ENCODE results near the gene STK32B. TPM values are rescaled to one million over a fixed set of nuclear protein-coding genes. Genes with fewer than 3 reads are reported as not detected.

The STK32B gene
- total and polyA plus RNA-seq, 9 of the 15 experiments (the other 6 are each of a cell fraction or from before 2014, with no cell fraction given), result 0.03 to 0.20 (median 0.07) TPM; not detected in 2

GRCh38 chr4:5510504-5510903, 459.2 kb downstream of the STK32B start:
- no TSS peak for BruUV-seq (replicated peaks)
- no peak overlapping the region for H3K9ac ChIP-seq (ENCODE audit: insufficient read depth in 1 of 2, low read depth in 2 of 2, low read length in 2 of 2)
- WGBS (ENCODE audit: insufficient coverage, low coverage, missing lambda C conversion rate), result 0% methylated on average over 2 of the region's 2 CpGs
- ATAC-seq (no peak), FAIRE-seq (no peak), DNase-seq (ENCODE audit: extremely low read depth in 1 of 4, low spot score in 3 of 4) (no peak)
- no peak for TF ChIP-seq GTF2F1 (IDR thresholded peaks at IDR 0.05; ENCODE audit: low read depth, low read length)
- TF ChIP-seq ZNF699 (CRISPR knock-in tag; IDR thresholded peaks at IDR 0.05; ENCODE audit: insufficient replicate concordance), result no peak
- no peak for TF ChIP-seq HMG20A (CRISPR knock-in tag; conservative IDR thresholded peaks at IDR 0.05)
- no peak for TF ChIP-seq MEF2A (IDR thresholded peaks at IDR 0.05; ENCODE audit: control insufficient read depth, low read depth, low read length)
- no peak for TF ChIP-seq MYBL2 (IDR thresholded peaks at IDR 0.05; ENCODE audit: low read depth)
- TF ChIP-seq MYBL2 (CRISPR knock-in tag; IDR thresholded peaks at IDR 0.05; ENCODE audit: borderline replicate concordance), result no peak
- no peak for TF ChIP-seq MTA1 (IDR thresholded peaks at IDR 0.05; ENCODE audit: borderline replicate concordance)
- no peak for TF ChIP-seq BRD4 (IDR thresholded peaks at IDR 0.05)
- no peak for TF ChIP-seq CCNT2 (IDR thresholded peaks at IDR 0.05; ENCODE audit: borderline replicate concordance, extremely low read depth, insufficient read length, low read depth, low read length)
- TF ChIP-seq HNRNPH1 (optimal IDR thresholded peaks at IDR 0.05; ENCODE audit: low read depth, low read length), result no peak
- no peak for TF ChIP-seq ZNF316 (IDR thresholded peaks at IDR 0.05)
- H3K27ac ChIP-seq (ENCODE audit: extremely low read depth, low read depth, low read length), result no peak overlapping the region
- POLR2A ChIA-PET, result no interaction called here
- H2AFZ ChIP-seq (ENCODE audit: low read depth, low read length), result no peak overlapping the region
- no peak overlapping the region for H3K4me3 ChIP-seq
- intact Hi-C loops (cut with micrococcal nuclease), result no loop called here
- CTCF ChIA-PET (ENCODE audit: low intra/inter-chr PET ratio), result no interaction called here
- no peaks in the 10 kb centered on the region for H3K79me2 ChIP-seq (ENCODE audit: control insufficient read depth, insufficient read depth, low read length)
- H3K4me1 ChIP-seq (replicated peaks in 1 of 2; ENCODE audit: control insufficient read depth in 2 of 2, insufficient read depth in 2 of 2, low read length in 2 of 2), result no peaks in the 10 kb centered on the region
- H3K4me2 ChIP-seq (ENCODE audit: insufficient read depth, low read length), result no peak overlapping the region
- no peaks in the 10 kb centered on the region for H4K20me1 ChIP-seq (replicated peaks; ENCODE audit: control insufficient read depth, insufficient read depth, low read length)
- H3K27me3 ChIP-seq (ENCODE audit: control insufficient read depth in 2 of 2, insufficient read depth in 2 of 2, low read length in 2 of 2), result no peaks in the 10 kb centered on the region
- no peaks in the 10 kb centered on the region for H3K9me3 ChIP-seq (replicated peaks; ENCODE audit: control insufficient read depth, insufficient read depth, low read depth, low read length)
- in situ Hi-C loops (cut with MboI), result no loop called here
- H3K9me1 ChIP-seq (ENCODE audit: control insufficient read depth, insufficient read depth, low read length), result no peaks in the 10 kb centered on the region
- H3K36me3 ChIP-seq (ENCODE audit: control insufficient read depth, insufficient read depth, low read length), result no peaks in the 10 kb centered on the region
